HFFc6 (cell line): Measurements from ENCODE around the gene SPTSSB. TPM values are rescaled to one million over a fixed set of nuclear protein-coding genes. Genes with fewer than 3 reads are reported as not detected.

ENCODE experiments used
- DNase-seq: peaks from one replicate; pipeline ENCODE4 v3.0.0-alpha.2; 2018
- H3K27ac Mint-ChIP-seq: 2 replicates; pipeline ENCODE4 v1.8.0; 2020; ENCODE audit warnings: mild to moderate bottlenecking, mixed read lengths
- H3K27me3 Mint-ChIP-seq: 2 replicates; pipeline ENCODE4 v1.8.0; 2021; ENCODE audit warnings: mild to moderate bottlenecking, moderate library complexity, mixed read lengths; ENCODE audit not compliant: insufficient read depth
- H3K36me3 Mint-ChIP-seq: 2 replicates; pipeline ENCODE4 v1.8.0; 2021; ENCODE audit warnings: low read depth, mixed read lengths
- H3K4me1 Mint-ChIP-seq: 2 replicates; pipeline ENCODE4 v1.8.0; 2020; ENCODE audit warnings: low read depth, mixed read lengths
- H3K4me3 Mint-ChIP-seq: 2 replicates; pipeline ENCODE4 v1.8.0; 2020; ENCODE audit warnings: mild to moderate bottlenecking, moderate library complexity, mixed read lengths
- H3K9me3 Mint-ChIP-seq: 2 replicates; pipeline ENCODE4 v1.8.0; 2020; ENCODE audit warnings: mild to moderate bottlenecking, mixed read lengths
- CTCF ChIP-seq: fragments of 200-600 bp; sonication (generic); IDR thresholded peaks from 2 replicates; pipeline ENCODE4 v1.5.0; 2021; ENCODE audit warnings: antibody characterized with exemption, mild to moderate bottlenecking
- total RNA-seq, 6 experiments: library from RNA; stranded (reverse); fragmentation: NEBNext Ultra II Directional; extraction: Animal tissue kit (Norgen Biotek cat#: 25700); gene quantifications; 2 replicates in 1 of 6; 3 replicates in 5 of 6; pipeline ENCODE4 v1.2.3, GENCODE V29; 2021

SPTSSB gene
- total RNA-seq, 6 experiments from 2014 or later = not detected

GRCh38 chr3:161337311-161337710, 34.0 kb downstream of the SPTSSB start:
- peaks cover 3% of the 10 kb centered on the region; the same call in 1 of the 2 replicates for H3K27me3 Mint-ChIP-seq
- DNase-seq = no peak
- H3K9me3 Mint-ChIP-seq = peaks cover 6% of the 10 kb centered on the region; the same call in 1 of the 2 replicates
- H3K36me3 Mint-ChIP-seq = no peaks in the 10 kb centered on the region
- H3K27ac Mint-ChIP-seq = no peak overlapping the region
- no peaks in the 10 kb centered on the region for H3K4me1 Mint-ChIP-seq
- H3K4me3 Mint-ChIP-seq = no peak overlapping the region
- TF ChIP-seq CTCF = no peak

GRCh38 chr3:161336661-161337060, 34.7 kb downstream of the SPTSSB start:
- no peak overlapping the region for H3K4me3 Mint-ChIP-seq
- no peaks in the 10 kb centered on the region for H3K36me3 Mint-ChIP-seq
- no peaks in the 10 kb centered on the region for H3K4me1 Mint-ChIP-seq
- peaks cover 6% of the 10 kb centered on the region; the same call in 1 of the 2 replicates for H3K9me3 Mint-ChIP-seq
- no peaks in the 10 kb centered on the region for H3K27me3 Mint-ChIP-seq
- TF ChIP-seq CTCF = no peak
- DNase-seq = no peak
- H3K27ac Mint-ChIP-seq = no peak overlapping the region

- H3K27me3 Mint-ChIP-seq = no peaks in the 10 kb centered on the region
- no peaks in the 10 kb centered on the region for H3K36me3 Mint-ChIP-seq
- no peak overlapping the region for H3K4me3 Mint-ChIP-seq
- peaks cover 6% of the 10 kb centered on the region; the same call in 1 of the 2 replicates for H3K9me3 Mint-ChIP-seq
- TF ChIP-seq CTCF = no peak
- no peaks in the 10 kb centered on the region for H3K4me1 Mint-ChIP-seq
- no peak for DNase-seq
- H3K27ac Mint-ChIP-seq = no peak overlapping the region
These were observed 37.6 kb downstream of the SPTSSB start for GRCh38 chr3:161333696-161334095.

GRCh38 chr3:161332792-161333191, 38.5 kb downstream of the SPTSSB start:
- H3K4me1 Mint-ChIP-seq = no peaks in the 10 kb centered on the region
- no peak for TF ChIP-seq CTCF
- H3K4me3 Mint-ChIP-seq = no peak overlapping the region
- H3K27ac Mint-ChIP-seq = no peak overlapping the region
- H3K27me3 Mint-ChIP-seq = no peaks in the 10 kb centered on the region
- no peak for DNase-seq
- H3K9me3 Mint-ChIP-seq = peaks cover 6% of the 10 kb centered on the region; the same call in 1 of the 2 replicates
- no peaks in the 10 kb centered on the region for H3K36me3 Mint-ChIP-seq

- Mint-ChIP-seq H3K27me3 (no peaks in the 10 kb centered on the region), H3K36me3 (no peaks in the 10 kb centered on the region), H3K27ac (no peak overlapping the region), H3K9me3 (0 out of 2 replicates have a peak, but pooled peaks cover 3% of the 10 kb centered on the region), H3K4me1 (no peaks in the 10 kb centered on the region), H3K4me3 (no peak overlapping the region)
- DNase-seq = no peak
- TF ChIP-seq CTCF = no peak
These were observed 46.3 kb downstream of the SPTSSB start for GRCh38 chr3:161325059-161325458.
